ENCODE data around the gene SKA1.
A peak's percentile ranks its signal among the peaks of the same experiment; 100 is the strongest.

SKA1 gene, protein sequence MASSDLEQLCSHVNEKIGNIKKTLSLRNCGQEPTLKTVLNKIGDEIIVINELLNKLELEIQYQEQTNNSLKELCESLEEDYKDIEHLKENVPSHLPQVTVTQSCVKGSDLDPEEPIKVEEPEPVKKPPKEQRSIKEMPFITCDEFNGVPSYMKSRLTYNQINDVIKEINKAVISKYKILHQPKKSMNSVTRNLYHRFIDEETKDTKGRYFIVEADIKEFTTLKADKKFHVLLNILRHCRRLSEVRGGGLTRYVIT

DNA sequence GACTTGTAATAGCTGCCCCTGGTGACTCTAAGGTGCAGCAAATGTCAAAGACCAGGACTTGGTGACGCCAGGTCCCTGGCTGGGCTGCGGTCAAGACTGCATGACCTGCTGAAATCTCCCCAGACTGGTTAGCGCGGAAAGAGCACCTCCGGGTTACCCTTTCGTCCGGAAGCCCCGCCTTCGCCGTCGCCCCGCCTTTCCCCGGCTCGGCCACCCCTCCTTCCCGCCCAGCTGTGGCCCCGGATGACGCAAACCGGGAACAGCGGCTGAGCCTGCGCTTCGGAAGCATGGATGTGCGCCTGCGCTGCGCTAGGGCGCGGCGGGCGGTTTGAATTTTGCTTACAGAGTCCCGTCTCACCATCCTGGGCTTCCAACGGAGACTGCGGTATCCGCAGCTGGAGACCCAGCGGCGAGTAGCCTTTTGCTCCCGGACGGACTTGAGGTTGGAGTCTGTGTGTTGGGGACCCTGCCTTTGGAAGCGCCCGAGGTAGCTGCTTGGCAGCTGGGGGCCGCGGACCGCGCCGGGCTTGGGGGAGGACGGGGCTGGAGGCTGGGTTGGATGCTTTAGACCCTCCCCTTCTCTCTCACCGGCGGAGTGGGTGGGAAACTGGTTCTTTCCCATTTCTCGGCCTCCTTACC is at the start of gene SKA1:
SKA1 (plus strand) TSS at position 294 of the 639 bp plus-strand sequence. CDS start 785 bp downstream, outside the sequence.
- peak; percentile 93 for DNase-seq

- no peak for DNase-seq
These were observed 46.9 kb upstream of the SKA1 start for GRCh38 chr18:50327983-50328382.

DNA sequence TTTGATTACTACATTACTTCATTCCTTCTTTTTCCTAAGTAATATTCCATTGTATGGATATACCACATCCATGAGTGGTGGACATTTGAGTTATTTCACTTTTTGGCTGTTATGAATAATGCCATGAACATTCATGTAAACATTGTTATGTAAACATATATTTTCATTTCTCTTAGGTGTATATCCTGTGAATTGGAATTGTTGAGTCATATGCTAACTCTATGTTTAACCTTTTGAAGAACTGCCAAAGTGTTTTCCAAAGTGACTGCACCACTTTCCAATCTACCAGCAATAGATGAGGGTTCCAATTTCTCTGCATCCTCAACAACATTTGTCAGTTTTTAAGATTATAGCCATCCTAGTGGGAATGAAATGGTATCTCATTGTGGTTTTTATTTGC is 44.7 kb upstream of the SKA1 start:
- no peak for DNase-seq

GRCh38 chr18:50331691-50332090 is 43.2 kb upstream of the SKA1 start:
- no peak for DNase-seq

DNA sequence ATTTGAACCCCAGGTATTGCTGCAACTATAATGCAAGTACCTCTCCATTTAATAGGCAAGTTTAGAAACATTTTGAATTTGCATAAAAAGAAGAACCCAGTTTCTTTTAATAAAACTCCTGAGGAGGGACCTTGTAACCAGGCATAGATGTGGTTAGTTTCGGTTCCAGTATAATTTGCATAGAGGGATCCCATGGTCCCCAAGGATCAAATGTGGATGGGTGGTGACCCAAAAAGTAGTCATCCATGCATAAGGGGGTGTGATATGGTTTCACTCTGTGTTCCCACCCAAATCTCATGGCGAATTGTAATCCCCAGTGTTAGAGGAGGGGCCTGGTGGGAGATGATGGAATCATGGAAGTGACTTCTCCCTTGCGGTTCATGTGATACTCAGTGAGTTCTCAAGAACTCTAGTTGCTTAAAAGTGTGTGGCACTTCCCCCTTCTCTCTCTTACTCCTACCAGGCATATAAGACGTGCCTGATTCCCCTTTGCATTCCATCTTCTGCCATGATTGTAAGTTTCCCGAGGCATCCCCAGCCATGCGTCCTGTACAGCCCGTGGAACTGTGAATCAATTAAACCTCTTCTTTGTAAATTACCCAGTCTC is 40.2 kb upstream of the SKA1 start:
- DNase-seq: no peak

DNA sequence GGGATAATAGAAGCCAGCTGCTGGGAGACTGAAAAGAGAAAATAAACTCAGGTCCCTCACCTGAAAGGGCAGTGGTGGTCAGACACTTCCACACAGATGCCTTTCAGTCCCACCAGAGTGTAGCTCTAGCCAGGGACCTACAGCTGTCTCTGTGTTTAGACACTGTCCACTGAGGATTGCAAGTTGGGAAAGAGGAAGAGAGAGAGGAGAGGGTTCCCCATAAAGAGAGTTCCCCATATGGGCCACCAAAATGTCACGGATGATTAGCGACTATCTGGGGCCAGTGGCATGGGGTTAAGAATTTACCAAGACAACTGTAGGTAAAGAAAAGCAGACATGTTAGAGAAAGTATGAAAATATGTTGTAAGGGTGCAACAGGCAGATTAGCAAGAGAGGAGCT is 36.7 kb upstream of the SKA1 start:
- no peak for DNase-seq

DNA sequence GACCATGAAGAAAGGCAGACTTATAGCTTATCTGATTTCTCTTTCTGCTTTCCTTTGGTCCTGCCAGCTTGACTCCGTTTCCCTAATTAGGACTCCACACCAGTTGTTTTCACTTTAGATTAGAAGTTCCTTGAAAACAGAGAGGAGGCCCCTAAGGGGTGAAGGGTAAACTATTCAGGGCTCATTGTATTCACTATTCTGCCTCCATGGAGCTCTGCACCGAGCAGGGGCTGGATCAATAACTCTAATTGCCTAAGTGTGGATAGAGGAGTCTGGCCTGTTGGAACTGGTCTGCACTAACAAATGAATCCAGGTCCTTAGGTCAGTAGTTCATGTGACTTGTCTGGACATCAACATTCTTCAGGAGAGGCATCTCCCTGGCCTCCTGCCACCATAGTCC is 36.1 kb upstream of the SKA1 start:
- DNase-seq: no peak

GRCh38 chr18:50340078-50340477 is 34.8 kb upstream of the SKA1 start:
- DNase-seq: no peak

DNA sequence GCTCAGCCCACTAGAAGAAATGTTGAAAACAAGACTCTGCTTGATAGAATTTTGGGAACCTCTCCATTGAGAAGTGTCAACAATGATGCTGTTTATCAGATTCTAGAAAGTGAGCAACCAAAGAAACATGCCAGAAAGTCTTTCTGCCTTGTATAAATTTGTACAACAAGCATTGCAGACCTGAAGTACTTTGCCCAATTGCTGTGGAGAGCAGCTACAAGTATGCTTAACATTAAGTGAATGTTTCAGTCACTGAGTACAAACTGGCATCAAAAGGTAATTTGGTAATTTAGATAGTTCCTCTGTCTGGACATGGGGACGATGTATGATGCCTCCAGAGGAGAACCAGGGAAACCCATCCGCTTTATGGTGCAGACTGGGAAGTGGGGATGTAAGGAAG is 33.4 kb upstream of the SKA1 start:
- DNase-seq: peak; percentile 83

GRCh38 chr18:50350699-50351098 is 24.1 kb upstream of the SKA1 start:
- DNase-seq: no peak

- peak; percentile 7 for DNase-seq
These were observed 18.6 kb upstream of the SKA1 start for GRCh38 chr18:50356036-50356945.

GRCh38 chr18:50358844-50359243 is 16.0 kb upstream of the SKA1 start:
- DNase-seq: no peak

- no peak for DNase-seq
These were observed 15.0 kb upstream of the SKA1 start for GRCh38 chr18:50359806-50360205.

- DNase-seq: no peak
These were observed 14.2 kb upstream of the SKA1 start for GRCh38 chr18:50360611-50361010.

- no peak for DNase-seq
These were observed 5.2 kb upstream of the SKA1 start for GRCh38 chr18:50369672-50370071.

- no peak for DNase-seq
These were observed 2.1 kb upstream of the SKA1 start for GRCh38 chr18:50372743-50373142.

- no peak for DNase-seq
These were observed 1.2 kb upstream of the SKA1 start for GRCh38 chr18:50373561-50374219.

DNA sequence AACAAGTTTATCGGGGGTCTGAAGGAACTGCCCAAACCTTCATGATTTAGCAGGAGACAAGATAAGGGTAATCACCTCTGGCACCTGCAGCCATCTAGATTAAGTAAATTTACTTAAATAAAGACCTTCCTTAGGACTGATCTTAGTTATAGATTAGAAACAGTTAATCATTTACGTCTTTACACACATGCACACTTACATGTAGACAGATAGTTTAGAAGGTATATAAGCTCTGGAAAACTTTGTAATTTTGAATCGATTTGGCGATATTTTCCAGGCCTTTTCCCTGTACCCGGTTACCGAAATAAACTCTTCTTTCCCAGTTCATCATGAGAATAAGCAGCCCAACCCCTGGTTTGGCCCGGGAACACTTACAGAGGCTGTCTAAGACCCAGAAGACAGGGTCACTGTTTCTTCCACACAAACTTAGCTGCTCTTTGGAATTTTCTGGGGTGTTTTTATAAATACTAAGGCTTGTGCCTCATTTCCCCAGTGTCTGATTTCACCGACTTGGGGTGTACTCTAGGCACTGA is 560 bp upstream of the SKA1 start:
- DNase-seq: no peak

DNA sequence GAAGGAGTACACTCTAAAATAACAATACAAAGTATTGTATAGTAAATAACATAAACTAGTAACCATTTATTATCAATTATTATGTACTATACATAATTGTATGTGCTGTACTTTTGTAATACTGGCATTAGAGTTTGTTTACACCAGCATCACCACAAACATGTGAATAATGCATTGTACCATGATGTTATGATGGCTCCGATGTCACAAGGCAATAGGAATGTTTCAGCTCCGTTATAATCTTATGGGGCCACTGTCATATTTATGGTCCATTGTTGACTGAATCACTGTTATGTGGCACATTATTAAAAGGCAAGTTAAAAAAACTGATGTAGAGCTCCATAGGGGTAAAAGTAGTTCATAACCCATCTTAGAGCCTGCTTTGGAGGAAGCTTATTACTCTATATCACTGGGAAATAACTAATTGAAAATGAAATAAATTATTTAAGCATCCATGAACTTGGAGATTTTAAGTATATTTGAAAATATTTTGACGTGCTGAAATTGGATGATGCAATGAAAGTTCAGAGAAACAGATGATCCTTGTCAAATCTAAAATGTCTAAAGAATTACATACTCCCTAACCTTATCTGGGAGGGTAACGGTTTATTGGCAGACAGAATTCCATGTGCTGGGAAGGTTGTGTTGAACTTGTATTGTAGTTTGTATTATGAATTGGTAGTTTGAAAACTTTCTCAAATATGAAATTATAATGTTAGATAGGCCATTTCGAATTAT is 2.4 kb downstream of the SKA1 start:
- DNase-seq: no peak

GRCh38 chr18:50388988-50389387 is 14.1 kb downstream of the SKA1 start:
- DNase-seq: no peak

- no peak for DNase-seq
These were observed 19.0 kb downstream of the SKA1 start for GRCh38 chr18:50393802-50394201.

DNA sequence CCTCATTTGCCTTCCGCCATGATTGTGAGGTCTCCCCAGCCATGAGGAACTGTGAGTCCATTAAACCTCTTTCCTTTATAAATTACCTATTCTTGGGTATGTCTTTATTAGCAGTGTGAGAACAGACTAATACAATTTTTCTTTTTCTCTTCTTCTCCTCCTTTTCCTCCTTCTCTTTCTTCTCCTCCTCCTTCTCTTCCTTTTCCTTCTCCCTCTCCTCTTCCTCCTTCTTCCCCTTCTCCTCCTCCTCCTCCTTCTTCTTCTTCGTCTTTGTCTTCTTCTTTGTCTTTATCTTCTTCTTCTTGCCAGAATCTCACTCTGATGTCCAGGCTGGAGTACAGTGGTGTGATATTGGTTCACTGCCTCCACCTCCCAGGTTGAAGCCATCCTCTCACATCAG is 20.2 kb downstream of the SKA1 start:
- DNase-seq: no peak

Data from DMS79 treated with DMSO at 0.1 percent for 48 hours (cell line).